Activated CD4-positive, alpha-beta memory T cell treated with anti-CD3 and anti-CD28 coated beads for 36 hours (primary cell): ENCODE measurements around the gene PARP12. TPM values are rescaled to one million over a fixed set of nuclear protein-coding genes. Genes with fewer than 3 reads are reported as not detected.

ENCODE experiments used
- CTCF ChIA-PET: fragments of 350-600 bp; sonication (Branson Sonifier 250); formaldehyde crosslinking; loops from one replicate; lab custom pipeline; 2021; ENCODE audit warnings: antibody characterized with exemption, inconsistent platforms; lab: Charles Lee
- POLR2A ChIA-PET: fragments of 350-600 bp; sonication (Branson Sonifier 250); formaldehyde crosslinking; loops from one replicate; lab custom pipeline; 2021; ENCODE audit warnings: antibody characterized with exemption; lab: Charles Lee
- DNase-seq: peaks from one replicate; pipeline ENCODE4 v3.0.0-alpha.2; 2020
- H3K27ac Mint-ChIP-seq: one replicate; pipeline ENCODE4 v1.8.0; 2021; ENCODE audit warnings: mixed read lengths
- H3K27me3 Mint-ChIP-seq: one replicate; pipeline ENCODE4 v1.8.0; 2021; ENCODE audit warnings: mixed read lengths
- H3K36me3 Mint-ChIP-seq: one replicate; pipeline ENCODE4 v1.8.0; 2021; ENCODE audit warnings: mixed read lengths
- H3K4me1 Mint-ChIP-seq: one replicate; pipeline ENCODE4 v1.8.0; 2021; ENCODE audit warnings: low read depth, mixed read lengths
- H3K4me3 Mint-ChIP-seq: one replicate; pipeline ENCODE4 v1.8.0; 2021; ENCODE audit warnings: mild to moderate bottlenecking, mixed read lengths
- H3K9me3 Mint-ChIP-seq: one replicate; pipeline ENCODE4 v1.8.0; 2021; ENCODE audit warnings: mixed read lengths
- intact Hi-C: fragments of 100-400 bp; cut with micrococcal nuclease; formaldehyde crosslinking; loops from one replicate; pipeline ENCODE4 v1.15.1; 2023
- total RNA-seq, 2 experiments: library from RNA; stranded (reverse); gene quantifications; one replicate each; pipeline ENCODE4 v1.2.3, GENCODE V29; 2021

PARP12 gene
- total RNA-seq, 2 experiments from 2014 or later: 26.7 to 30.6 TPM

DNA sequence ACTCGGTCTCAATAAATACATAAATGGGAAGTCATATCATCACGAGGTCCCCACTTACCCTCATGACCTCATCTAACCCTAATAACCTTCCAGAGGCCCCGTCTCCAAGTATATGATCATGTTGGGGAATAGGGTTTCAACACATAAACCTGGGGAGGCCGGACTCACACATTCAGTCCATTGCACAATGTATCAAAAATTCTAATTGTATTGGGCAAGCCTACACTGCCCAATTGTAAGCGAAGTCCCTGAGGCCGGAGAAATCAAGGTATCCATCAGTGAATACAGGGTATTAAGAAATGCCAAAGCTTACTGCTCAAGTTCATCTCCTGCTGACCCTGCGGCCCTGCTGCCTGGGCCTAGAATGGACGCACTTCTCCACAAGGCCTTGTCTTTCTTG is 69.6 kb downstream of the PARP12 start:
- Mint-ChIP-seq H3K27me3 (no peaks in the 10 kb centered on the region), H3K27ac (no peak overlapping the region), H3K4me3 (no peak overlapping the region), H3K9me3 (no peaks in the 10 kb centered on the region), H3K36me3 (no peaks in the 10 kb centered on the region), H3K4me1 (no peaks in the 10 kb centered on the region)
- POLR2A ChIA-PET: no interaction called here
- CTCF ChIA-PET: interaction anchor here (1.0 to 3.5 kb wide), 3 partner anchors 76 to 374 kb away, joined by 3 to 16 read pairs (median 6); no protein-coding TSS in a partner anchor
- DNase-seq: no peak
- intact Hi-C loops: no loop called here

DNA sequence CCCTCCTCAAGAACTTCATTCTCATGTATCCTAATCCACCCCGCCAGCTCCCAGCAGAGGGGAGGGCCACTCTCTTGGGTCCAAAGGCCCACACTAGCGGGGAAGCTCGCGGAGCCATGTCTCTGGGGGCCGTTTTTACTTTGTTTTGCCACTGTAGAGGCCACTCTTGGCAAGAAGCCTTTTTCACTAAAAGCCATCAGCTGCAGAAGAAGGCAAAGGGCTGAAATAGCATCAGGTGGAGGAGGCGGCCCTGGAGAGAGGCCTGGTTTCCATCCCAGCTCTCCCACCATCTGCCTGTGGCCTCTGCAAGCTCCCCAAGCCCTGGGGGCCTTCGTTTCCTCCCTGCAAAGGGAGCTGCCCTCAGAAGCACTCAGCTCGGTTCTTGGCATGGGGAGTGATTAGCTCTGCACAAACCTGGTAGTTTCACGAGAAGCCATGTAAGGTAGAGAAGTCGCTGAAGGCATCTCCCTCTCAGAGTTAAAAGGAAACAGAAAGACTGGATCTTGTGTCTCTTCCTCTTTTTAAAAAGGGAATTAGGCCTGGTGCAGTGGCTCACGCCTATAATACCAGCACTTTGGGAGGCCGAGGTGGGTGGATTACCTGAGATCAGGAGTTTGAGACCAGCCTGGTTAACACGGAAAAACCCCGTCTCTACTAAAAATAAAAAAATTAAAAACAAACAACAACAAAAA is 70.3 kb downstream of the PARP12 start:
- no peak overlapping the region for H3K4me3 Mint-ChIP-seq
- H3K27ac Mint-ChIP-seq: no peak overlapping the region
- H3K9me3 Mint-ChIP-seq: no peaks in the 10 kb centered on the region
- POLR2A ChIA-PET: no interaction called here
- CTCF ChIA-PET: interaction anchor here (1.6 to 3.5 kb wide), 2 partner anchors 346 to 374 kb away, joined by 6 to 16 read pairs; no protein-coding TSS in a partner anchor
- H3K36me3 Mint-ChIP-seq: no peaks in the 10 kb centered on the region
- H3K27me3 Mint-ChIP-seq: no peaks in the 10 kb centered on the region
- DNase-seq: no peak
- H3K4me1 Mint-ChIP-seq: no peaks in the 10 kb centered on the region
- intact Hi-C loops: no loop called here

DNA sequence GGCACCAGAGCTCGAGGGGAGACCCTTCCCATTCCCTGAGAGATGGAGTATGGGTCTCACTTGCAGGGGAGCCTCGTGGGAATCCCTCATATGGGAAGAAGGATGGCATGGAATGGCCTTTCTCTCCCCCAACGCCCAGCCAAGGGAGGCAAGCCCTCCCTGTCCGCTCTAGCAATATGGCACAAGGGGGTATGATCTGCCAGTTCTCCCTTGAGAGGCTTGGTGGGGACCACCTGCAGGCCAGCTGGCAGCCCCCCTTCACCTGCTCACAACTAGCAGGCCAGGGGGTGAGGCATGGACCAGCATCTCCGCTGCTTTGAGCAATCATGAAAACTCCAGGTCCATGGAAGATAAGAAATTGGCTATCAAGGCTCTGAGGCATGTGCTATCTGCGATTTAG is 70.8 kb downstream of the PARP12 start:
- no peak for DNase-seq
- intact Hi-C loops: no loop called here
- Mint-ChIP-seq H3K27ac (no peak overlapping the region), H3K4me3 (no peak overlapping the region), H3K9me3 (no peaks in the 10 kb centered on the region), H3K27me3 (no peaks in the 10 kb centered on the region), H3K4me1 (no peaks in the 10 kb centered on the region), H3K36me3 (no peaks in the 10 kb centered on the region)
- ChIA-PET POLR2A (no interaction called here), CTCF (interaction anchor here (3.5 kb wide), 1 partner anchor 345 kb away, joined by 16 read pairs; no protein-coding TSS in a partner anchor)

DNA sequence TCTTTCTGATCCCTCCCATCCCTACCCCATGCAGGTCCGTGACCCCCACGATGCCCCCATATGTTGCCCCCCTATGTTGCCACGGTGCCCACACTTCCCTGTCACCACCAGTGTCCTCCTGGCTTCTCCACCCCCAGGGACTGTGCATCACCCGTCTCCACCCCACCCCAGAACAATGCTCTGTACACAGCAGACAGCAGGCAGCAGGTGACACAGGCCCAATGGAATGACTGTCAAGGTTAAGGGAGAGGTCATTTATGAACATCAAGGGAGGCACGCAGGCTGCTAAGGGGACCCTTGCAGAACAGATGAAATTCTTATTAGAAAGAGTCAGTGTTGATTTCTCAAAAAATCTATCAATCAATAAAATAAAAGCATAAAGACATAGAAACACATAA is 71.5 kb downstream of the PARP12 start:
- Mint-ChIP-seq H3K27ac (no peak overlapping the region), H3K27me3 (no peaks in the 10 kb centered on the region), H3K9me3 (no peaks in the 10 kb centered on the region), H3K4me3 (no peak overlapping the region), H3K4me1 (no peaks in the 10 kb centered on the region), H3K36me3 (no peaks in the 10 kb centered on the region)
- ChIA-PET POLR2A (no interaction called here), CTCF (no interaction called here)
- intact Hi-C loops: no loop called here
- no peak for DNase-seq

DNA sequence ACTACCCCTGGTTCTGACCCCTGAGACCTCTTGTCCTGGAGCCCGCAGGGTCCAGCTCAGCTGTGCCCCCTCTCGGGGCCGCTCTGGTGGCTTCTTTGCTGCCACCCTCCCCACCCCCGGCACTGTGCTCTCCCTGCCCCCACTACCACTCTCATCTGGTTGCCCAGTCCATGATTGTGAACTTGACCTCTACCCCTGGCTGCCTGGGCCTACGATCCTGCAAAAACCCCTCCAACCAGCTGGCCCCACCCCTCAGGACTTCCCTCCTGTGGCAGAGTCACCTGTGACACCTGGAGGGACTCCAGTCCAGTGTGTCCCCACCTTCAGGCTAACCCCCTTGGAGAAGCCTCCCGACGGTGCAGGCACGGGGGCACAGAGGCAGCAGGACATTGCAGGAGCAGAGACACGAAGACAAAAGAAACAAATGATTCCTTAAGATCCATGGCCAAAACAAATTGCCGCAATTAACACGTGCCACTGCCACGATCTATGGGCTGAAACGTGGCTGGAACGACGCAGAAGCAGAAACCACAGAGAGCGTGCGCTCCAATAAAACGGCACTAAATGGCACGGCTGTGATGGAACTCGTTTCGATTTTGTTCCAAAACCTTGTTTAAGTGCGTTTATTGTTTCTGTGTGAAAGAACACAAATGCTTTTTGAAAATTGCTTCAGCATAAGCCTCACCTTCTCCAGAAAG is 72.0 kb downstream of the PARP12 start:
- CTCF ChIA-PET: no interaction called here
- H3K4me3 Mint-ChIP-seq: no peak overlapping the region
- no peaks in the 10 kb centered on the region for H3K36me3 Mint-ChIP-seq
- H3K27ac Mint-ChIP-seq: no peak overlapping the region
- no peak for DNase-seq
- no peaks in the 10 kb centered on the region for H3K9me3 Mint-ChIP-seq
- H3K27me3 Mint-ChIP-seq: no peaks in the 10 kb centered on the region
- no peaks in the 10 kb centered on the region for H3K4me1 Mint-ChIP-seq
- intact Hi-C loops: no loop called here
- POLR2A ChIA-PET: no interaction called here

DNA sequence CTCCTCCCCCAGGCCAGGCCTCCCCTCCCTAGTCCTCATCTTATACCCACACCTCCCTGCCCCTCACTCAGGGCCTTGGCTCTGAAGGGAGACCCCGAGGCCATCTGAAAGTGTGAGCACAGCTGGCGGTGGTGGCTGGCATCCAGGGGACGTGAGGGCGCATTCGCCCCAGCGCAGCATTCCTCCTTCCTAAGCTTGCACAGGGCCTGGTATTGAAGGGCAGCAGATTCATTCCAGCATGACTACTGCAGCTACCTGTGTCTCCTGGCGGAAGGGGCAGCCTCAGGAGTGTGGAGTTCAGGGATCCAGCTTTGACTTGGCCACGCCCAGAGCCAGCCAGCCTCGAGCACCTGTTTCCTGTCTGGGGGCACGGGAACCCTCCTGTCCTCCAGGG is 72.6 kb downstream of the PARP12 start:
- no peak overlapping the region for H3K4me3 Mint-ChIP-seq
- intact Hi-C loops: no loop called here
- H3K36me3 Mint-ChIP-seq: no peaks in the 10 kb centered on the region
- CTCF ChIA-PET: no interaction called here
- POLR2A ChIA-PET: no interaction called here
- no peaks in the 10 kb centered on the region for H3K4me1 Mint-ChIP-seq
- DNase-seq: no peak
- H3K27me3 Mint-ChIP-seq: no peaks in the 10 kb centered on the region
- no peaks in the 10 kb centered on the region for H3K9me3 Mint-ChIP-seq
- H3K27ac Mint-ChIP-seq: no peak overlapping the region

DNA sequence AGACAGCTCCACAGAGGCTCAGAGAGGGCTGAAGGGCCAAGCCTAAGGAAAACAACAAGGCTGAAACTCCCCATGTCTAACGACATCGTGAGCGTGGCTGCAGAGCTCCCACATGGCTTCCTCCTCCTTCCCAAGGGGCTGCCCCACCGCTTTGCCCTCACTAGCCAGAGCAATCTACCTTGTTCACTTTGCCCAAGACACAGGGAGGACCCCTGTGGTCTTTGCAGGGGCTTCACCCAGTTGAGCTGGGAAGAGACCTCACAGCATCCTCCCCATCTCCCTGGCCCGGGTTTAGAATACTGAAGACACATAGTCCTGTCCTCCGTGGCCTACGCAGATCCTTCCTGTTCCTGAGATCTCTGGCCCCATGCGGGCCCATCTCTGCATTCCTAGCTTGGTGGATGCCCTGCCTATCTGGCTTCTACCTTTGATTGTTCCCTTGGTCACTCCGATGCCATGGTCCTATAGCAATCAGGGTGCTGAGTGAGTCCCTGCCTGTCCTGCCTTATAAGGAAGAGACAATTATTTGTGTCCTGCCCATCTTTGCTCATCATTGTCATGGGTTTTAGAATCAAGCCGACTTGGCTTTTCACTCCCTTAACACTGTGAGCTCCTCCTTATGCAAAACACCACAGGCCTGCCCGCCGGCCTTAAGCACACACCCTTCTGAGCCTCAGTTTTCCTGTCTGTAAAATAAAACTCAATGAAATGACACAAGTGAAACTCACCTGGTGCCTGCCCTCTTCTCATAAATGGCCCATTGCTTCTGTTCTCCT is 73.2 kb downstream of the PARP12 start:
- Mint-ChIP-seq H3K4me3 (no peak overlapping the region), H3K27me3 (no peaks in the 10 kb centered on the region), H3K9me3 (no peaks in the 10 kb centered on the region), H3K36me3 (no peaks in the 10 kb centered on the region), H3K4me1 (no peaks in the 10 kb centered on the region), H3K27ac (no peak overlapping the region)
- intact Hi-C loops: no loop called here
- POLR2A ChIA-PET: no interaction called here
- DNase-seq: no peak
- CTCF ChIA-PET: interaction anchor here (1.0 kb wide), 1 partner anchor 218 kb away, joined by 3 read pairs; no protein-coding TSS in a partner anchor

DNA sequence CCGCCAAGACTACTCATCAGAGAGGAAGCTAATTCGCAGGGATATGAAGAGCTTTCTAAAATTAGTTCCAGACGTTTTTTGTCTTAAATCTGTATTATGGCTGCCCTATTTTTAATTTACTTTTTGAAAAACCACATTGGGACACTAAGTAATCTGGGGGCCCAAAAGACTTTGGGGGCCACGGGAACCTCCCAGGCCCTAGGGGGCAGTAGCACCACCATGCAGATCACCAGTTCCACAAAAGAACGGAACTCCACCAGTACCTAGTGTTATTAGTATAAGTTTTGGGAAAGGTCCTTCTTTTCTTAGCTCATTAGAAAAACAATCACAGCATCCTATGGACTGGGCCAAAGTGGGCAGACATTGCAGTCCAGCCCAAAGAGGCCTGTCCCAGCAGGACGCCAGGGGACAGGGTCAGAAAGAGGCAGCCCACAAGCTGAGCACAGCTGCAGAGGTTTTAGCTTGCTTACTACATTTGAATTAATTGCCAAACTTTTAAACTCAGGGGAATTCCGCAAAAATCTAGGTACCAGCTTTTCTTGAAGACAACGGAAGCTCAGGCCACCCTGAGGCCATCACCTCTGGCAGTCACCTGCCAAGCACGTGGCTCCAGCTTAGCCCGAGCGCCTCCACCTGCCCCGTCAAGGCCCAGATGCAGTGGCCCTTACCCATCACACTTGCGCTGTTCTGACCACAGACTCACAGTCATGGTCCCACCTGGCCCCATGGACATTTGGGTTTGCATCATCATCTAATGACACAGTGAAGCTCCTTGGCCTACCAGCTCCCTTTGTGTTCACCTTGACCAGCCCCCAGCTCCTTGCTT is 74.8 kb downstream of the PARP12 start:
- no peak overlapping the region for H3K4me3 Mint-ChIP-seq
- no peaks in the 10 kb centered on the region for H3K9me3 Mint-ChIP-seq
- intact Hi-C loops: no loop called here
- ChIA-PET CTCF (interaction anchor here (0.8 to 1.6 kb wide), 6 partner anchors 13 to 342 kb away, joined by 3 to 6 read pairs (median 4); no protein-coding TSS in a partner anchor), POLR2A (no interaction called here)
- no peaks in the 10 kb centered on the region for H3K4me1 Mint-ChIP-seq
- no peak overlapping the region for H3K27ac Mint-ChIP-seq
- H3K36me3 Mint-ChIP-seq: no peaks in the 10 kb centered on the region
- no peak for DNase-seq
- H3K27me3 Mint-ChIP-seq: no peaks in the 10 kb centered on the region

DNA sequence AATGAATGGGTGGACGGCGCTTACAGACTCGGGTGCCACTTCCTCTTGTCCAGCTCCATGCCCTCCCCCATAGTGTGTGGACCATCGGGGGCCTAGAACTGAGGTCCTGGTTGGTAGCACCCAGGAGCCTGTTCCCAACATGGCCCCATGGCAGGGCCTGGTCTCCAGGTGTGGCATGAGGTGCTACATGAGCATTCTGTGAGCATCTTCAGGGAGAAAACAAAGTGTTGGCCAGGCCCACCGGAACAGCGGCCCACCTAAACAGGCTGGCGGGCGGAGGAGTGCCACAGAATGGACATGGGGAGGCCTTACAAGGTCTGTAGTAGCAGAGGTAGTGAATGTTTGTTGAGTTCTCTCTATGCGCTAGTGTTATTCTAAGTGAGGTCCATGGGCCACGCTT is 76.9 kb downstream of the PARP12 start:
- CTCF ChIA-PET: no interaction called here
- H3K4me1 Mint-ChIP-seq: peaks cover 6% of the 10 kb centered on the region
- POLR2A ChIA-PET: no interaction called here
- no peaks in the 10 kb centered on the region for H3K27me3 Mint-ChIP-seq
- no peaks in the 10 kb centered on the region for H3K9me3 Mint-ChIP-seq
- DNase-seq: no peak
- H3K4me3 Mint-ChIP-seq: no peak overlapping the region
- no peak overlapping the region for H3K27ac Mint-ChIP-seq
- intact Hi-C loops: no loop called here
- no peaks in the 10 kb centered on the region for H3K36me3 Mint-ChIP-seq

DNA sequence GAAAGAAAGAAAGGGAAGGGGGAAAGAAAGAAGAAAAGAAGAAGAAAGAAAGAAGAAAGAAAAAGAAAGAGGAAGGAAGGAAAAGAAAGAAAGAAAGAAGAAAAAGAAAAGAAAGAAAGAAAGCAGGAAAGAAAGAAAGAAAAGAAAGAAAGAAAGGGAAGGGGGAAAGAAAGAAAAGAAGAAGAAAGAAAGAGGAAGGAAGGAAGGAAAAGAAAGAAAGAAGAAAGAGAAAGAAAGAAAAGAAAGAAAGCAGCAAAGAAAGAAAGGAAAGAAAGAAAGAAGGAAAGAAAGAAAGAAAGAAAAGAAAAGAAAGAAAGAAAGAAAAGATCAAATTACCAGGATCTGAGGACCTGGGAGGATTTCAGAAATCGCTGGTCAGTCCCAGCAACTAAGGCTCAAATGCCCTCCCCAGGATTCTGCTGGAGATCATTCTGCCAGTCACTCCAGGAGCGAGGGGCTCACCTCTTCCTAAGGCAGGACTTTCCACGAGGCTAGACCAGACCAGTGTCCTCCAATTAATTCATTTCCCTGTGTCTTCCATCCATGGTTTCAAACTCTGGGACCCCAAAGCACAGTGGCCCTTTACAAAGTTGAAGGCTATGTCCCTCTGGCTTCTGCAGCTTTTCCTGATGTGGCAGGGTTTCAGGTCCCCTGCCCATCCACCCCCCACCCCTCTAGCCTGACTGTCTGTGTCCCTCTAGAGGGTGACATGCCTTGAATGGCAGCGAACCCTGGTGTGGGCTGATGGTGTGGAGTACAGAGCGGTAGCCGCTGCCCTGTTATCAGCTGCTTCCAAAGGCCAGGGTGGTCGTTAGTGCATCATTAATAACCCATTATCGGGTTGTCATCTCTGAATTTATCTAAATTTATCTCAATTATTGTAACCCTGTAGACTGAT is 77.9 kb downstream of the PARP12 start:
- intact Hi-C loops: no loop called here
- no peaks in the 10 kb centered on the region for H3K27me3 Mint-ChIP-seq
- peaks cover 15% of the 10 kb centered on the region for H3K4me1 Mint-ChIP-seq
- H3K9me3 Mint-ChIP-seq: no peaks in the 10 kb centered on the region
- ChIA-PET CTCF (no interaction called here), POLR2A (no interaction called here)
- no peak overlapping the region for H3K4me3 Mint-ChIP-seq
- H3K27ac Mint-ChIP-seq: no peak overlapping the region
- no peak for DNase-seq
- H3K36me3 Mint-ChIP-seq: no peaks in the 10 kb centered on the region
